G401 (cell line): ENCODE measurements around the gene ABHD8. TPM values are rescaled to one million over a fixed set of nuclear protein-coding genes. Genes with fewer than 3 reads are reported as not detected.

Source experiments
- DNase-seq: peaks from one replicate; pipeline ENCODE4 v3.0.0-alpha.2; 2015; ENCODE audit warnings: low spot score
- in situ Hi-C: cut with HindIII; loops from 2 replicates; pipeline ENCODE4 v1.10.0; 2016; ENCODE audit warnings: low sequenced_read_pairs, mixed read lengths
- total RNA-seq: library from RNA; depleted of rRNA; stranded (reverse); fragments of >200 nt; shearing (Covaris generic); gene quantifications from 2 replicates; pipeline ENCODE4 v1.2.3, GENCODE V29; 2014

The ABHD8 gene
- total RNA-seq, 1 experiment from 2014 or later: 60.6 TPM

- DNase-seq: no peak
- in situ Hi-C loops: no loop called here
Observed at GRCh38 chr19:17323964-17324332, 20.7 kb upstream of the ABHD8 start.

- no peak for DNase-seq
- in situ Hi-C loops: no loop called here
Observed at GRCh38 chr19:17323300-17323963, 20.2 kb upstream of the ABHD8 start.

- no peak for DNase-seq
- in situ Hi-C loops: no loop called here
Observed at GRCh38 chr19:17322854-17323253, 19.6 kb upstream of the ABHD8 start.

- in situ Hi-C loops: no loop called here
- DNase-seq: no peak
Observed at GRCh38 chr19:17321655-17322489, 18.6 kb upstream of the ABHD8 start.

- in situ Hi-C loops: no loop called here
- DNase-seq: no peak
Observed at GRCh38 chr19:17320435-17320834, 17.2 kb upstream of the ABHD8 start.

- in situ Hi-C loops: no loop called here
- DNase-seq: no peak
Observed at GRCh38 chr19:17319473-17320238, 16.4 kb upstream of the ABHD8 start.

- DNase-seq: no peak
- in situ Hi-C loops: no loop called here
Observed at GRCh38 chr19:17318966-17319365, 15.7 kb upstream of the ABHD8 start.

GRCh38 chr19:17314007-17314593 is 10.9 kb upstream of the ABHD8 start:
- DNase-seq: no peak
- in situ Hi-C loops: no loop called here

- in situ Hi-C loops: no loop called here
- no peak for DNase-seq
Observed at GRCh38 chr19:17312189-17313113, 9.2 kb upstream of the ABHD8 start.

GRCh38 chr19:17311455-17312188 is 8.4 kb upstream of the ABHD8 start:
- in situ Hi-C loops: no loop called here
- no peak for DNase-seq

GRCh38 chr19:17309965-17310461 is 6.8 kb upstream of the ABHD8 start:
- no peak for DNase-seq
- in situ Hi-C loops: no loop called here

GRCh38 chr19:17309198-17309964 is 6.2 kb upstream of the ABHD8 start, which contains the start of gene DDA1:
TSS of gene DDA1 (plus strand) at chr19:17309563. CDS start at chr19:17309655, 92 bp downstream.
- in situ Hi-C loops: no loop called here
- DNase-seq: peak; percentile 100

- DNase-seq: no peak
- in situ Hi-C loops: no loop called here
Observed at GRCh38 chr19:17307876-17308377, 4.7 kb upstream of the ABHD8 start.

GRCh38 chr19:17306285-17306714 is 3.1 kb upstream of the ABHD8 start:
- no peak for DNase-seq
- in situ Hi-C loops: no loop called here

- peak; percentile 99 for DNase-seq
- in situ Hi-C loops: no loop called here
Observed at GRCh38 chr19:17305517-17306284, 2.5 kb upstream of the ABHD8 start, which contains the start of gene MRPL34. TSS of gene MRPL34 (plus strand) at chr19:17305872. CDS start at chr19:17305893, 21 bp downstream.

GRCh38 chr19:17305216-17305516 is 1.9 kb upstream of the ABHD8 start:
- in situ Hi-C loops: no loop called here
- no peak for DNase-seq
